H9 (cell line): ENCODE data around the gene LIX1. TPM values are rescaled to one million over a fixed set of nuclear protein-coding genes. Genes with fewer than 3 reads are reported as not detected.

ENCODE experiments used
- DNase-seq: peaks from one replicate; pipeline ENCODE4 v3.0.0-alpha.2; 2017
- H2AFZ ChIP-seq: one replicate; pipeline ENCODE4 v1.6.1; 2013; ENCODE audit warnings: mild to moderate bottlenecking, low read length, control low read depth, moderate library complexity
- H2AK5ac ChIP-seq: 2 replicates; pipeline ENCODE4 v1.6.1; 2013; ENCODE audit warnings: low read length, control low read depth, mixed read lengths; ENCODE audit not compliant: insufficient read length
- H2BK120ac ChIP-seq: one replicate; pipeline ENCODE4 v1.6.1; 2013; ENCODE audit warnings: low read depth, mild to moderate bottlenecking, low read length, control low read depth, inconsistent platforms; ENCODE audit not compliant: poor library complexity, severe bottlenecking
- H2BK12ac ChIP-seq: 2 replicates; pipeline ENCODE4 v1.6.1; 2013; ENCODE audit warnings: low read length, control low read depth, mixed read lengths, low read depth; ENCODE audit not compliant: insufficient read length
- H2BK15ac ChIP-seq: 2 replicates; pipeline ENCODE4 v1.6.1; 2013; ENCODE audit warnings: low read depth, low read length, control low read depth
- H2BK20ac ChIP-seq: one replicate; pipeline ENCODE4 v1.6.1; 2013; ENCODE audit warnings: low read depth, mild to moderate bottlenecking, low read length, control low read depth, inconsistent platforms; ENCODE audit not compliant: poor library complexity, severe bottlenecking
- H2BK5ac ChIP-seq: 2 replicates; pipeline ENCODE4 v1.6.1; 2013; ENCODE audit warnings: low read length, control low read depth, mixed read lengths; ENCODE audit not compliant: insufficient read length
- H3K14ac ChIP-seq: 2 replicates; pipeline ENCODE4 v1.6.1; 2013; ENCODE audit warnings: low read length, control low read depth; ENCODE audit not compliant: insufficient read depth
- H3K18ac ChIP-seq: 2 replicates; pipeline ENCODE4 v1.6.1; 2013; ENCODE audit warnings: low read depth, mild to moderate bottlenecking, mixed read lengths, low read length, control low read depth; ENCODE audit not compliant: insufficient read length
- H3K23ac ChIP-seq: 2 replicates; pipeline ENCODE4 v1.6.1; 2013; ENCODE audit warnings: low read length, control low read depth, mixed read lengths, low read depth; ENCODE audit not compliant: insufficient read length
- H3K23me2 ChIP-seq: 2 replicates; pipeline ENCODE4 v1.6.1; 2013; ENCODE audit warnings: low read depth, mild to moderate bottlenecking, mixed read lengths, low read length, control low read depth; ENCODE audit not compliant: insufficient read length, poor library complexity, severe bottlenecking
- H3K27ac ChIP-seq: 2 replicates; pipeline ENCODE4 v1.5.1; 2013; ENCODE audit warnings: low read length, control low read depth, mixed read lengths, low read depth; ENCODE audit not compliant: insufficient read length
- H3K27me3 ChIP-seq: 2 replicates; pipeline ENCODE4 v1.6.1; 2013; ENCODE audit warnings: low read length, control low read depth, inconsistent platforms; ENCODE audit not compliant: insufficient read depth
- H3K4ac ChIP-seq: 2 replicates; pipeline ENCODE4 v1.6.1; 2013; ENCODE audit warnings: low read depth, mild to moderate bottlenecking, control low read depth, inconsistent platforms, low read length, moderate library complexity
- H3K4me1 ChIP-seq: 2 replicates; pipeline ENCODE4 v1.6.1; 2013; ENCODE audit warnings: low read length, control low read depth, inconsistent platforms; ENCODE audit not compliant: insufficient read depth
- H3K4me2 ChIP-seq: 2 replicates; pipeline ENCODE4 v1.6.1; 2013; ENCODE audit warnings: low read length, control low read depth, mixed read lengths; ENCODE audit not compliant: insufficient read length, insufficient read depth
- H3K56ac ChIP-seq: 2 replicates; pipeline ENCODE4 v1.6.1; 2013; ENCODE audit warnings: low read depth, mild to moderate bottlenecking, mixed read lengths, low read length, control low read depth; ENCODE audit not compliant: insufficient read length
- H3K79me1 ChIP-seq: 2 replicates; pipeline ENCODE4 v1.6.1; 2013; ENCODE audit warnings: low read depth, mild to moderate bottlenecking, moderate library complexity, low read length, control low read depth, inconsistent platforms; ENCODE audit not compliant: insufficient read depth, poor library complexity, severe bottlenecking
- H3K79me2 ChIP-seq: 2 replicates; pipeline ENCODE4 v1.6.1; 2013; ENCODE audit warnings: low read length, control low read depth, inconsistent platforms; ENCODE audit not compliant: insufficient read depth
- H3K9ac ChIP-seq: 2 replicates; pipeline ENCODE4 v1.6.1; 2013; ENCODE audit warnings: low read length, control low read depth, mixed read lengths; ENCODE audit not compliant: insufficient read length; ENCODE audit errors: extremely low read depth
- H3K9me3 ChIP-seq: one replicate; pipeline ENCODE4 v1.6.1; 2013; ENCODE audit warnings: low read depth, low read length, inconsistent platforms; ENCODE audit not compliant: control insufficient read depth
- H3T11ph ChIP-seq: one replicate; pipeline ENCODE4 v1.6.1; 2013; ENCODE audit warnings: mild to moderate bottlenecking, low read length, control low read depth, inconsistent platforms
- H4K20me1 ChIP-seq: one replicate; pipeline ENCODE4 v1.6.1; 2013; ENCODE audit not compliant: control insufficient read depth, insufficient read length, insufficient read depth
- H4K5ac ChIP-seq: 2 replicates; pipeline ENCODE4 v1.6.1; 2013; ENCODE audit warnings: low read depth, mild to moderate bottlenecking, mixed read lengths, low read length, control low read depth; ENCODE audit not compliant: insufficient read length
- H4K8ac ChIP-seq: replicated peaks from 2 replicates; pipeline ENCODE4 v1.6.1; 2013; ENCODE audit warnings: low read length, control low read depth, mixed read lengths, low read depth; ENCODE audit not compliant: insufficient read length
- H4K91ac ChIP-seq: 2 replicates; pipeline ENCODE4 v1.6.1; 2013; ENCODE audit warnings: low read depth, mild to moderate bottlenecking, moderate library complexity, mixed read lengths, low read length, control low read depth; ENCODE audit not compliant: insufficient read length
- H3K27ac Mint-ChIP-seq, 3 experiments: 2 replicates in 2 of 3; 3 replicates in 1 of 3; pipeline ENCODE4 v1.8.0; 2020 to 2021; ENCODE audit warnings: mixed read lengths in 3 of 3, mild to moderate bottlenecking in 1 of 3, moderate library complexity in 1 of 3
- H3K27me3 Mint-ChIP-seq: 2 replicates; pipeline ENCODE4 v1.8.0; 2021; ENCODE audit warnings: low read depth, mild to moderate bottlenecking, moderate library complexity, mixed read lengths
- H3K36me3 Mint-ChIP-seq, 3 experiments: 2 replicates in 2 of 3; 3 replicates in 1 of 3; pipeline ENCODE4 v1.8.0; 2020 to 2021; ENCODE audit warnings: low read depth in 3 of 3, mixed read lengths in 3 of 3; ENCODE audit not compliant: insufficient read depth in 1 of 3
- H3K4me1 Mint-ChIP-seq, 2 experiments: 2 replicates each; pipeline ENCODE4 v1.8.0; 2020; ENCODE audit warnings: mixed read lengths in 2 of 2
- H3K4me3 Mint-ChIP-seq, 2 experiments: 2 replicates in 1 of 2; 3 replicates in 1 of 2; pipeline ENCODE4 v1.8.0; 2020 to 2021; ENCODE audit warnings: mild to moderate bottlenecking in 2 of 2, mixed read lengths in 2 of 2, moderate library complexity in 1 of 2
- H3K9me3 Mint-ChIP-seq, 2 experiments: 2 replicates in 1 of 2; 3 replicates in 1 of 2; pipeline ENCODE4 v1.8.0; 2020; ENCODE audit warnings: mild to moderate bottlenecking in 2 of 2, mixed read lengths in 2 of 2, moderate library complexity in 1 of 2
- WGBS: extraction: QIAGEN DNeasy Blood & Tissue Kit; methylation state at CpG from one replicate; pipeline ENCODE4 v1.1.7; 2013; ENCODE audit warnings: missing lambda C conversion rate, low lambda C conversion rate, mixed read lengths; ENCODE audit not compliant: insufficient read length; ENCODE audit errors: extremely low coverage; 5-methylcytosine and 5-hydroxymethylcytosine counted together
- total RNA-seq: library from RNA; stranded (reverse); gene quantifications from 2 replicates; pipeline ENCODE4 v1.2.1, GENCODE V29; 2021
- TF ChIP-seq, protein P1 (sequence below): fragments of 200-600 bp; sonication (generic); conservative IDR thresholded peaks from 3 replicates; pipeline ENCODE4 v1.8.0; 2021; ENCODE audit warnings: antibody characterized with exemption, mild to moderate bottlenecking

The LIX1 gene
- total RNA-seq, 1 experiment from 2014 or later, result 0.13 TPM

DNA sequence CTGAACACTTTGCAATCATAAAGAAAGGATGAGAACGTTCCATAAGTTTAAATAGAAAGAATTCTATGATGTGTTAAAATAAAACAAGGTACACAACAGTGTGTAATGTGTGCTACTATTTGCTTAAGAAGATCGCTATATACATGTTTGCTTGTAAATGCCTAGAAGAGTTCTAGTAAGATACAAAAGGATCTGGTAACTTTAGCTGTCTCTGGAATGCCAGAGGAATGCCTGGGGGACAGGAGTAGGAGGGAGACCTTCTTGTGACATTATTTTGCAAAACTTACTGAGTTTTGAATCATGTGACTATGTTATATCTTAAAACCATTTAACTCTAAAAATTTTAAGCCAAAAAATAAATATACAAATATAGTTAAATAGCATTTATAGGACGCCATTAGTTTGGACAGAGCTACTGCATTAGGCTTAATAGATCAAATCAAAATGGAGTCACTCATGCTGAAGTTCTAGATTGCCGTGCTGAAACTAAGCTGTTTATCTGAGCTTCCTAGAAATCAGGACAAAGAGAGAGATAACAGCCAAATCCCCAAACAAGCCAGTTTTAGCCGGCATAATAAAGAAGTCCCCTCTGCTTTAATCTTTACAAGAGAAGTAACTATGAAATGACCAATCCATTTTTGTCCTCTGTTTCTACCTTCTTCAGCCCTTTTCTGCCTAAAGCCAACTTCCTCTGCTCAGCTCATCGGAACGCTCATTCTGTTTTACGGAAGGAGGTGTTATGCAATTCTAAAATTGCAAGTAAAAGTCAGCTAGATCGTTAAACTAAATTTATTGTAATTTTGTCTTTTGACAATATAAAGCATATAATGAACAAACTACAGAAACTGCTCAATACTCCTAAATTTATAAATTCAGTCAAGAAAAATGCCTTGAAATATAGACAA, 44.8 kb downstream of the LIX1 start:
- Histone ChIP-seq H3K4ac (no peak overlapping the region), H3K27me3 (no peaks in the 10 kb centered on the region), H3K9me3 (no peaks in the 10 kb centered on the region), H2AFZ (no peak overlapping the region), H3K23ac (no peak overlapping the region), H3T11ph (no peak overlapping the region), H3K79me1 (no peaks in the 10 kb centered on the region), H2AK5ac (no peak overlapping the region), H4K91ac (no peak overlapping the region), H4K5ac (no peak overlapping the region), H4K8ac (no peak overlapping the region), H3K4me2 (no peak overlapping the region), H3K56ac (no peak overlapping the region), H3K18ac (no peak overlapping the region), H2BK15ac (no peak overlapping the region), H2BK20ac (no peak overlapping the region), H2BK5ac (no peak overlapping the region), H2BK12ac (no peak overlapping the region), H2BK120ac (peak overlapping the region; percentile 77), H3K23me2 (no peaks in the 10 kb centered on the region), H3K14ac (no peak overlapping the region), H3K4me1 (peaks cover 4% of the 10 kb centered on the region; the same call in 1 of the 2 replicates), H4K20me1 (no peaks in the 10 kb centered on the region), H3K79me2 (no peaks in the 10 kb centered on the region), H3K9ac (no peak overlapping the region), H3K27ac (no peak overlapping the region)
- H3K36me3 Mint-ChIP-seq, result peaks cover 0 to 4% (median 0%) of the 10 kb centered on the region in 3 experiments; a peak in 1 of 7 replicates
- WGBS, result no CpG with 5 or more reads among the region's 9 CpGs
- TF ChIP-seq, protein P1, sequence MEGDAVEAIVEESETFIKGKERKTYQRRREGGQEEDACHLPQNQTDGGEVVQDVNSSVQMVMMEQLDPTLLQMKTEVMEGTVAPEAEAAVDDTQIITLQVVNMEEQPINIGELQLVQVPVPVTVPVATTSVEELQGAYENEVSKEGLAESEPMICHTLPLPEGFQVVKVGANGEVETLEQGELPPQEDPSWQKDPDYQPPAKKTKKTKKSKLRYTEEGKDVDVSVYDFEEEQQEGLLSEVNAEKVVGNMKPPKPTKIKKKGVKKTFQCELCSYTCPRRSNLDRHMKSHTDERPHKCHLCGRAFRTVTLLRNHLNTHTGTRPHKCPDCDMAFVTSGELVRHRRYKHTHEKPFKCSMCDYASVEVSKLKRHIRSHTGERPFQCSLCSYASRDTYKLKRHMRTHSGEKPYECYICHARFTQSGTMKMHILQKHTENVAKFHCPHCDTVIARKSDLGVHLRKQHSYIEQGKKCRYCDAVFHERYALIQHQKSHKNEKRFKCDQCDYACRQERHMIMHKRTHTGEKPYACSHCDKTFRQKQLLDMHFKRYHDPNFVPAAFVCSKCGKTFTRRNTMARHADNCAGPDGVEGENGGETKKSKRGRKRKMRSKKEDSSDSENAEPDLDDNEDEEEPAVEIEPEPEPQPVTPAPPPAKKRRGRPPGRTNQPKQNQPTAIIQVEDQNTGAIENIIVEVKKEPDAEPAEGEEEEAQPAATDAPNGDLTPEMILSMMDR, result no peak
- H3K9me3 Mint-ChIP-seq, result no peaks in the 10 kb centered on the region
- no peak overlapping the region for H3K4me3 Mint-ChIP-seq
- H3K27me3 Mint-ChIP-seq, result no peaks in the 10 kb centered on the region
- peak overlapping the region; percentile 26 to 78 (median 40); a peak in 5 of 7 replicates for H3K27ac Mint-ChIP-seq
- no peak for DNase-seq
- H3K4me1 Mint-ChIP-seq, result peaks cover 34 to 44% of the 10 kb centered on the region in 2 experiments
